HG03064 (cell line): ENCODE results near the gene RNF113B.

ENCODE experiments used
- ATAC-seq: cut with Tn5 transposase; IDR thresholded peaks from one replicate; pipeline ENCODE4 v1.9.1; 2021; ENCODE audit warnings: low read depth; ENCODE audit not compliant: unreplicated experiment

Gene RNF113B

DNA sequence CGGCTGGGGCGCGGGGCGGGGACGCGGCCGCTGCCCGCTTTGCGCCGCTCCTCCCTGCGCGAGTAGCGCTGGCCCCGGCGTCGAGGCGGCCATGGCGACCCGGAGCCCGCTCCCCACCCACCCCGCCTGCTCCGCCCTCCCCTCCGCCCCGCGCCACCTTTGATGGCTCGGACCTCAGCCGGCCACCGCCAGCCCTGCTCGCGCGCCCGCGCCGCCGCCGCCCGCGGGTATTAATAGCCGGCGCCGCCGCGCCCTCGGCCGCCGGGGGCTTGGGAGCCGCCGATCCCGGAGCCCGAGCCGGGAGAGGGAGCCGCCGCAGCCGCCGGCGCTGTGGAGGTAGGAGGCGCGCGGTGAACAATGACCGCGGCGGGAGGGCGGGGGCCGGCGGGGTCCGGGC, 33.9 kb downstream of the RNF113B start:
- peak; percentile 24 for ATAC-seq

DNA sequence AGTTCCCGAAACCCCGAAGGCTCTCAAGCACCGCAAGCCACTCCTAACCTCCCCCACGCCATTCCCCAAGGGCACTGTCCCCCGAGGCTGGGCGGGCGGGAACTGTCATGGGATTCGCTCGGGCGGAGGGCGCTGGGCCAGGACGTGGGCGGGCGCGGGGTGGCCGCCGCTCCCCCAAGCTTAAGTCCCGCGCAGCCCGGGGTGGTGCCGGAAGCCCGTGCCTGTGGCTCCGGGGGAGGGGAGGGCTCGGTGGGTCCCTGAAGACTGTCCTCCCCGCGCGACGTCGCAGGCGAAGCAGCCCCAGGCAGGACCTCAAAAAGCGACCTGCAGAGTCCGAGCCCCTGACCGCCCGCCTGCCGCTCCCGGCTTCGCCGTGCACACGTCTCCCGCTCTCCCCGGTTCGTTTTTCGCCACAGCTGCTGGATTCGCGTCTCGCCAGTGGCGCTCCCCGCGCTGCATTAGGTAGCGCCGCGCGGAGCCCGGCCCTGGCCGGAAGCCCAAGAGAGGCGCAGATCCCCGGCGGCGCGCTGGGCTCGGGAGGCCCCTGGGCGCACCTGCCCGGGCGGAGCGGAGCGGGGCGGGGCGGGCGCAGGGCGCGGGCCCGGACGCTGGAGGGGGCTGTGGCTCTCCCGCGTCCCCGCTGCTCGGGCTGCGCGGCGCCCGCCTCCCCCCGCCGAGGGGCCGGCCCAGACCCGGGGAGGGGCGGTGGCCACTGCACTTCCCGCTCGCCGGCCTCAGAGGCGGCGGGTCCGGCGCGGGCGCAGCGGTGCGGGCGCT, 34.5 kb downstream of the RNF113B start, which contains the start of gene FARP1:
Gene FARP1 (plus strand): TSS at position 715 of the 777 bp plus-strand sequence. CDS start 70,149 bp downstream, outside the sequence.
- ATAC-seq, result peak; percentile 86

DNA sequence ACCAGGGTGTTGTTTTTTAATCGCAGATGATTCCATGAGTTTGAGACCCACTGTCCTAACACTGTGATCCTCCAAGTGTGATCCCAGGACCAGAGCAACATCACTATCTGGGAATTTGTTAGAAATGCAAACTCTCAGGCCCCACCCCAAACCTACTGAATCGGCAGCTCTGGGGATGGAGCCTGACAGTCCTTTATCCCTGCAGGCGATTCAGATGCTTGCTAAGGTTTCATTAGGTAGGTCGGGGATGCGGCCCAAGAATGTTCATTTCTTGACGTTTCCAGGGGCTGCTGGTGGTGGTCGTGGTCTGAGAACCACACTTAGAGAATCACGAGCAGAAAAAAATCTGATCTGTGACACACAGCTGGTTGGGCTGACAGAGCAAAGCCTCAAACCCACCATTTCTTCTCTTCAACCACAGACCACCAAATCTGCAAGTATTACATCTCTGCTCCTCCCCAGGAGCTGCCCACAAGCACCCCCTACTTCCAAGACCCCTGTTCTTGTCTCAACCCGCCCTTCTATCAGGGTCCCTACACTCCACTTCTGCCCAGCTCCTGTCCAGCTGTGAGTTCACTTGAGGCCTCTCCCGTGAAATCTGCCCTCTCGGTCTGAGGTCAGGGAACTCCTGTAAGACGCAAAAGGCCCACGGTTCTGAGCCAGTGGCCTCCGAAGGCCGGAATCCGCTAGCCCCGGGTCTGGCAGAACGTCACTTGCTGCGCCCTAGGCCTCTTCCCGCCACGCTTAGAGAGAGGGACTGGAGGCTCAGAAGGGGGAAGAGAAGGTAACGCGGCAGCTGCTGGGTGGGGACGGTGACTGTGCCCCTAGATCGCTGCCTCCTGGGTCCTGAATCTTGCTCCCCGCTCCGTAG, 35.3 kb downstream of the RNF113B start:
- ATAC-seq, result no peak

DNA sequence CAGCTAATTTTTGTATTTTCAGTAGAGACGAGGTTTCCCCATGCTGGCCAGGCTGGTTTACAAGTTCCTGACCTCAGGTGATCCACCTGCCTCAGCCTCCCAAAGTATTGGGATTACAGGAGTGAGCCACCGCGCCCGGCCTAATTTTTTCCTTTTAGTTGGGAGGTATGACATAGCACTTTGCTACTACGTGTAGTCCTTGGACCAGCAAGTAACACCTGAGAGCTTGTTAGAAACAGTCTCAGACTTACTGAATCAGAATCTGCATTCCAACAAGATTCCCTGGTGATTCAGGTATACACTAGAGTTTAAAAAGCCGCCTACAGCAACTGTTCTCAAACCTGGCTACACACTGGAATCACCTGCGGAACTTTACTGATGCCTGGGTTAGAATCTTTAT, 36.0 kb downstream of the RNF113B start:
- no peak for ATAC-seq

- ATAC-seq, result no peak
Observed at GRCh38 chr13:98134901-98135300, 42.2 kb downstream of the RNF113B start.

GRCh38 chr13:98133946-98134345, 43.1 kb downstream of the RNF113B start:
- ATAC-seq, result peak; percentile 83

DNA sequence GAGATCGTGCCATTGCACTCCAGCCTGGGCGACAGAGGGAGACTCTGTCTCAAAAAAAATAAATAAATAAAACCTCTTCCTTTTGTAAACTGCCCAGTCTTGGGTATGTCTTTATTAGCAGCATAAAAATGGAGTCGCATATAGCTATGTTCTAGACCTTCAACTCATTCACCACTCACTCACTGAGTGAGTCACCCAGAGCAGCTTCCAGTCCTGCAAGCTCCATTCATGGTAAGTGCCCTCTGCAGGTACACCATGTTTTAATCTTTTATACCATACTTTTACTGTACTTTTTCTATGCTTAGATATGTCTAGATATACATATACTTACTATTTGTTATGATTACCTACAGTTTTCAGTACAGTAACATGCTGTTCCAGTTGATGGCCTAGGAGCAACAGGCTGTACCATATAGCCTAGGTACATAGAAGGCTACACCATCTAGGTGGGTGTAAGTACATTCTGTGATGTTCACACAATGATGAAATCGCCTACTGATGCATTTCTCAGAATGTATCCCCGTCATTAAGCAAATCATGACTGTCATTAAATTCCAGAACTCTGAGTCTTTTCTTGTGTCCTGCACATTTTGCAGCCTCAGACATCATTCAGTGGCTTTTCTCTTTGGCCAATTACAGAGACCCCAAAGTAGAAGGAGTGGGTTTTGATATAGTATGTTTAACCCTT, 47.9 kb downstream of the RNF113B start:
- ATAC-seq, result no peak
